HepG2 (cell line): ENCODE results near the gene CLPTM1L. TPM values are rescaled to one million over a fixed set of nuclear protein-coding genes. Genes with fewer than 3 reads are reported as not detected.

Experiments used
- AFF4 ChIP-seq: sonication (generic); formaldehyde crosslinking; IDR thresholded peaks from 2 replicates; pipeline ENCODE4 v1.4.0; 2020; ENCODE audit warnings: missing genetic modification reagents
- EEA1 ChIP-seq: sonication (generic); formaldehyde crosslinking; IDR thresholded peaks from 2 replicates; pipeline ENCODE4 v1.5.1; 2020; ENCODE audit warnings: mild to moderate bottlenecking, missing genetic modification reagents, borderline replicate concordance
- GATA4 ChIP-seq: sonication (generic); IDR thresholded peaks from 2 replicates; pipeline ENCODE4 v1.6.1; 2016; ENCODE audit warnings: antibody characterized with exemption, low read depth, borderline replicate concordance
- KLF11 ChIP-seq: IDR thresholded peaks from 2 replicates; pipeline ENCODE4 v1.6.1; 2016; ENCODE audit warnings: missing compliant biosample characterization
- MAFK ChIP-seq, 2 experiments: IDR thresholded peaks in 1 of 2; conservative IDR thresholded peaks in 1 of 2; 2 replicates each; pipeline ENCODE4 v1.6.1; 2011; ENCODE audit warnings: improper control_type of control experiment in 2 of 2, low read length in 2 of 2
- MTA1 ChIP-seq: sonication (generic); formaldehyde crosslinking; IDR thresholded peaks from 2 replicates; pipeline ENCODE4 v1.4.0; 2020; ENCODE audit warnings: missing genetic modification reagents, mild to moderate bottlenecking, borderline replicate concordance
- PATZ1 ChIP-seq: sonication (generic); formaldehyde crosslinking; IDR thresholded peaks from 2 replicates; pipeline ENCODE4 v1.4.0; 2020; ENCODE audit warnings: missing genetic modification reagents
- SP4 ChIP-seq: sonication (generic); formaldehyde crosslinking; IDR thresholded peaks from 2 replicates; pipeline ENCODE4 v1.8.1; 2023; ENCODE audit warnings: mild to moderate bottlenecking, missing genetic modification reagents
- ZBTB38 ChIP-seq: sonication (generic); formaldehyde crosslinking; IDR thresholded peaks from 2 replicates; pipeline ENCODE4 v1.5.1; 2020; ENCODE audit warnings: mild to moderate bottlenecking, missing genetic modification reagents
- ZFP91 ChIP-seq: sonication (generic); formaldehyde crosslinking; IDR thresholded peaks from 2 replicates; pipeline ENCODE4 v1.9.0; 2022; ENCODE audit warnings: missing genetic modification reagents, mild to moderate bottlenecking, borderline replicate concordance
- ZNF12 ChIP-seq: sonication (generic); formaldehyde crosslinking; IDR thresholded peaks from 2 replicates; pipeline ENCODE4 v1.5.0; 2020; ENCODE audit warnings: missing genetic modification reagents
- ZNF142 ChIP-seq: sonication (generic); formaldehyde crosslinking; IDR thresholded peaks from 2 replicates; pipeline ENCODE4 v1.4.0; 2020; ENCODE audit warnings: missing genetic modification reagents
- ZNF264 ChIP-seq: sonication (generic); formaldehyde crosslinking; IDR thresholded peaks from 2 replicates; pipeline ENCODE4 v1.4.0; 2020; ENCODE audit warnings: missing genetic modification reagents
- ZNF549 ChIP-seq: sonication (generic); formaldehyde crosslinking; IDR thresholded peaks from 2 replicates; pipeline ENCODE4 v1.5.0; 2020; ENCODE audit warnings: missing genetic modification reagents
- ZNF556 ChIP-seq: sonication (generic); formaldehyde crosslinking; IDR thresholded peaks from 2 replicates; pipeline ENCODE4 v1.4.0; 2020; ENCODE audit warnings: mild to moderate bottlenecking, missing genetic modification reagents, borderline replicate concordance
- ZNF781 ChIP-seq: sonication (generic); formaldehyde crosslinking; IDR thresholded peaks from 2 replicates; pipeline ENCODE4 v1.5.1; 2020; ENCODE audit warnings: borderline replicate concordance, mild to moderate bottlenecking, missing genetic modification reagents; ENCODE audit errors: not compliant biosample characterization
- polyA plus RNA-seq, 8 experiments: library from polyadenylated mRNA; depleted of rRNA in 3 of 8; stranded (reverse) in 7 of 8; unstranded in 1 of 8; fragments of >200 nt; fragmentation: Illumina TruSeq in 4 of 8; extraction: Trizol in 4 of 8; gene quantifications; 2 replicates each; pipeline versions ENCODE4 v1.2.1 to v1.2.3, GENCODE V29; 2011 to 2016; ENCODE audit warnings: low read depth in 4 of 8, missing spikeins in 1 of 8, mixed read lengths in 1 of 8; ENCODE audit not compliant: insufficient read depth in 1 of 8
- total RNA-seq, 5 experiments: library from RNA; depleted of rRNA; stranded (reverse); fragments of >200 nt; fragmentation: Illumina TruSeq; extraction: Trizol; gene quantifications; 2 replicates each; pipeline ENCODE4 v1.2.3, GENCODE V29; 2016; ENCODE audit warnings: low read depth in 1 of 5

The CLPTM1L gene
- total and polyA plus RNA-seq, 2 of the 13 experiments (the other 11 are each of a cell fraction or from before 2014, with no cell fraction given) = 80.3 to 124 TPM

- TF ChIP-seq AFF4 (CRISPR knock-in tag) (no peak), MTA1 (CRISPR knock-in tag) (0 out of 2 replicates have a peak, but pooled peaks have one; percentile 36), ZNF142 (CRISPR knock-in tag) (0 out of 2 replicates have a peak, but pooled peaks have one; percentile 29), ZNF549 (CRISPR knock-in tag) (no peak), MAFK (conservative IDR thresholded peaks at IDR 0.05 in 1 of 2, IDR thresholded peaks at IDR 0.05 in 1 of 2; ENCODE audit: low read length in 2 of 2) (no peak), ZNF264 (CRISPR knock-in tag) (no peak), ZBTB38 (CRISPR knock-in tag) (peak; percentile 66; the same call in 1 of the 2 replicates), GATA4 (no peak), ZNF781 (CRISPR knock-in tag) (no peak), ZNF556 (CRISPR knock-in tag) (no peak), SP4 (CRISPR knock-in tag) (no peak), PATZ1 (no peak), ZNF12 (CRISPR knock-in tag) (no peak), EEA1 (no peak), KLF11 (no peak), ZFP91 (CRISPR knock-in tag) (0 out of 2 replicates have a peak, but pooled peaks have one; percentile 41)
These were observed 49.3 kb downstream of the CLPTM1L start (continued) for GRCh38 chr5:1295650-1296037.
